Nephron progenitor cell (in vitro differentiated cells): Measurements from ENCODE around the gene HIVEP3.
A peak's percentile ranks its signal among the peaks of the same experiment; 100 is the strongest.

Source experiments
- DNase-seq: peaks from one replicate; pipeline ENCODE4 v3.0.0; 2021
- H3K27ac Mint-ChIP-seq: 2 replicates; pipeline ENCODE4 v1.8.0; 2021; ENCODE audit warnings: mild to moderate bottlenecking, moderate library complexity, mixed read lengths
- H3K27me3 Mint-ChIP-seq: 2 replicates; pipeline ENCODE4 v1.8.0; 2021; ENCODE audit warnings: mild to moderate bottlenecking, low read depth, mixed read lengths; ENCODE audit not compliant: poor library complexity
- H3K36me3 Mint-ChIP-seq: 2 replicates; pipeline ENCODE4 v1.8.0; 2021; ENCODE audit warnings: low read depth, mixed read lengths
- H3K4me1 Mint-ChIP-seq: 2 replicates; pipeline ENCODE4 v1.8.0; 2021; ENCODE audit warnings: mixed read lengths
- H3K4me3 Mint-ChIP-seq: 2 replicates; pipeline ENCODE4 v1.8.0; 2021; ENCODE audit warnings: mild to moderate bottlenecking, moderate library complexity, mixed read lengths
- H3K9me3 Mint-ChIP-seq: 2 replicates; pipeline ENCODE4 v1.8.0; 2021; ENCODE audit warnings: mild to moderate bottlenecking, moderate library complexity, mixed read lengths
- CTCF ChIP-seq: fragments of 200-600 bp; sonication (generic); IDR thresholded peaks from 2 replicates; pipeline ENCODE4 v1.5.0; 2021; ENCODE audit warnings: antibody characterized with exemption

The HIVEP3 gene

GRCh38 chr1:41876576-41877445, 41.9 kb downstream of the HIVEP3 start:
- H3K27me3 Mint-ChIP-seq, result peaks cover 2% of the 10 kb centered on the region
- H3K9me3 Mint-ChIP-seq, result no peaks in the 10 kb centered on the region
- TF ChIP-seq CTCF, result no peak
- no peak for DNase-seq
- H3K36me3 Mint-ChIP-seq, result no peaks in the 10 kb centered on the region
- no peak overlapping the region for H3K4me3 Mint-ChIP-seq
- no peak overlapping the region for H3K27ac Mint-ChIP-seq
- H3K4me1 Mint-ChIP-seq, result peaks cover 31% of the 10 kb centered on the region

- H3K4me3 Mint-ChIP-seq, result no peak overlapping the region
- H3K27ac Mint-ChIP-seq, result no peak overlapping the region
- no peaks in the 10 kb centered on the region for H3K9me3 Mint-ChIP-seq
- peaks cover 30% of the 10 kb centered on the region for H3K4me1 Mint-ChIP-seq
- TF ChIP-seq CTCF, result no peak
- no peaks in the 10 kb centered on the region for H3K36me3 Mint-ChIP-seq
- no peak for DNase-seq
- H3K27me3 Mint-ChIP-seq, result peaks cover 2% of the 10 kb centered on the region
Observed at GRCh38 chr1:41875487-41875886, 43.2 kb downstream of the HIVEP3 start.

GRCh38 chr1:41874903-41875411, 43.8 kb downstream of the HIVEP3 start:
- TF ChIP-seq CTCF, result no peak
- peaks cover 2% of the 10 kb centered on the region for H3K27me3 Mint-ChIP-seq
- H3K4me1 Mint-ChIP-seq, result peaks cover 26% of the 10 kb centered on the region
- no peak overlapping the region for H3K27ac Mint-ChIP-seq
- H3K9me3 Mint-ChIP-seq, result no peaks in the 10 kb centered on the region
- DNase-seq, result no peak
- no peaks in the 10 kb centered on the region for H3K36me3 Mint-ChIP-seq
- no peak overlapping the region for H3K4me3 Mint-ChIP-seq

GRCh38 chr1:41874151-41874719, 44.5 kb downstream of the HIVEP3 start:
- DNase-seq, result no peak
- no peak for TF ChIP-seq CTCF
- H3K4me3 Mint-ChIP-seq, result no peak overlapping the region
- no peaks in the 10 kb centered on the region for H3K9me3 Mint-ChIP-seq
- no peaks in the 10 kb centered on the region for H3K36me3 Mint-ChIP-seq
- peaks cover 2% of the 10 kb centered on the region for H3K27me3 Mint-ChIP-seq
- peak overlapping the region; percentile 52 for H3K27ac Mint-ChIP-seq
- peaks cover 26% of the 10 kb centered on the region for H3K4me1 Mint-ChIP-seq

- TF ChIP-seq CTCF, result no peak
- Mint-ChIP-seq H3K4me3 (no peak overlapping the region), H3K4me1 (peaks cover 30% of the 10 kb centered on the region), H3K36me3 (no peaks in the 10 kb centered on the region), H3K27ac (no peak overlapping the region), H3K9me3 (no peaks in the 10 kb centered on the region), H3K27me3 (peaks cover 7% of the 10 kb centered on the region)
- no peak for DNase-seq
Observed at GRCh38 chr1:41872074-41872473, 46.6 kb downstream of the HIVEP3 start.
